NCI-H69 (cell line): ENCODE results near the gene MFAP2.
A peak's percentile ranks its signal among the peaks of the same experiment; 100 is the strongest.

ENCODE experiments used
- DNase-seq: peaks from one replicate; lab custom pipeline; 2025; lab: John Stamatoyannopoulos, UW

MFAP2 gene

GRCh38 chr1:16929146-16930041, 51.0 kb downstream of the MFAP2 start:
- DNase-seq: peak; percentile 72

DNA sequence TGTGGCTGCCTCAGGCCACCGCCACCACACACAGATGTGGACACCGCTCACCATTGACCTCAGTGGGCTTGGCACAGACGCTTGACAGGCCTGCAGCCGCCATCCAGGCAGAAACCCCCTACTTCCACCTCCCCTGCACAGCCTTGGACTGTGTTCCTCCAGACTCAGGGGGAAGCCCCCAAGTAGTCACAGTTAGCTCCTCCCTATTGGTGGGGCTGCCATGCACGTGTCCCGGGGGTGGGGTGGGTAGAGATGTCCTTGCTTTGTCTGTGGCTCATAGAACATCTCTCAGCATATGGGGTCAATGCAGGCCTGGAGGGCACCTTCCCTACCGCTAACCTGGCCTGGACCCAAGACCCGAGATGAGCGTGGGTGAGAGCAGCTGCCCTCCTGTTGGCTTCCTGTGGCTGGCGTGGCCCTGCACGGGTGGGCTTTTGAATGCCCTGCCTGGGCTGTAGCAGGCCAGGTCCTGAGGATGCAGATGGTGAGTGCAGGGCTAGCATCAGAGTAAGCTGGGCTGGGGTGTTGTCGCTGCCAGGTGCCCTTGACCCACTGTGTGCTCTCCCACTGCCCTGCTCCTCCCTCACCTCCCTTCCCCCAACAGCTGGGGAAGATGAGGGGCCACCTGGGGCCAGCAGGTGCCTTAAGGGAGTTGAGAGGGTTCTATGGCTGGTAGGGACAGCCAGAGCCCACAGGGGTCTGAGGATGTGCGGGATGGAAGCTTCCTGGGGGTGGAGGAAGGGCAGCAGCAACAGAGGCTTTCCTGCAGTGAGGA, 52.5 kb downstream of the MFAP2 start:
- DNase-seq: no peak

- no peak for DNase-seq
These were observed 53.2 kb downstream of the MFAP2 start for GRCh38 chr1:16927256-16927655.

DNA sequence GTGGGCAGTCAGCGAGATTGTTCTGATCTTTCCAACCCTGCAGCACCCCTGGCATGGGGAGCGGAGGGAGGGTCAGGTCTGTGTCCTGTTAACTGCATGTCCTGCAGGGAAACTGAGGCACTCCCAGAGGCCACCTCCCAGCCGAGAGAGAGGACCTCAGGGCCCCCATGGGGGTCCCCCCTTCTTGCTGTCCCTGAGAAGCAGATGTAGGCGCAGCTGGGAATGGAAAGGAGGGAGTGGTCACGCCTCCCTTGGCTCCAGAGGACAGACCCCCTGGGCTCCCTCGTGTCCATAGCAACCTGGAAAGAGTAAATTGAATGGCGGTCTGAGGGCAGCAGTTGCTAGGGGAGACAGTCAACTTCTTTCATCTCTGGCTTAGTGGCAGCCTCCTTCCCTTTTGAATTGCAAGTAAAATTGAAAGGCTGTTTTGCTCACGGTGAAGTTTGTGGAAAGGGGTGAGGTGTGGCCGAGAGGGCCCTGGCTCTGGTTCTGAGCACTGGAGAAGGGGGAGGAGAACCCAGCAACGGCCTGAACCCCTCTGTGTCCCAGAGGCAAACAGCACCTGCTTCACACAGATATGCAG, 53.8 kb downstream of the MFAP2 start:
- DNase-seq: peak; percentile 91

GRCh38 chr1:16925635-16926490, 54.6 kb downstream of the MFAP2 start:
- DNase-seq: peak; percentile 55

- no peak for DNase-seq
These were observed 55.4 kb downstream of the MFAP2 start for GRCh38 chr1:16924919-16925477.
